ENCODE data around the gene MMP10. TPM values are rescaled to one million over a fixed set of nuclear protein-coding genes. Genes with fewer than 3 reads are reported as not detected.
A peak's percentile ranks its signal among the peaks of the same experiment; 100 is the strongest.

The MMP10 gene
- total and polyA plus RNA-seq, 7 donors, result 0.14 to 0.17 TPM; not detected in 5

DNA sequence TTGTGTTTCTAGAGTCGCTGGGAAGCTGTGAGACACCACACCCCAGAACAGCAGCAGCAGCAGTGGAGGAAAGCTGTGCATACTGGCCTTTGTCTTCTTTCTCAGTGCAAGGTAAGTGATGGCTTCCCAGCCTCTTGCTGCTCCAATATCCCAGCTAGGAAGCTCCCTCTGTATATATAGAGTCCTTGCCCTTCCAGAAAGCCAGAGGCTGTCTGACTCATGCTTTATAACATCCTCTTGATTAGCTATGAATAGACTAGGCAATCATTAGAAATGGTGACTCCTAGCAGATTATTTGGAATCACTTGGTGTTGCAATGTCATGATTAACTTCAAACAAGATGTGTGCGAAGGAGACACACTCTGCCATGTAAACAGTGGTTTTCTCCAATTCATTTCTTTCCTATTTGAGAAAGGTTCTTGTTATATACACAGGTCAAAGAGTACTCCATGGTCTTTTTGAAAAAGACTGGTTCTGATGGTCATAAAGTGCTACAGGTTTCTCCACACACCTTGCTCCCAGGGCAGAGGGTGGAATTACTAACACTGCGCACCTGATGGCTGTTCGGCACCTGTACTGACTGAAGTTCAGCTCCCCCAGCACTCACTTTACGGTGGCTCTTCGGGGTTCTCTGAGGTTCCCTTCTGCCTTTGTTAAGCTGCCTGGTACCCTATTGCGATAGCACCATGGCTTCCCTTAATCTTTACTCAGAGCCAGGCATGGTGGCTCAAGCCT is 17.8 kb upstream of the MMP10 start, which contains the start of gene MMP1:
Gene MMP1, minus strand, starts transcription at position 149 of the 735 bp plus-strand sequence. Its CDS starts 68 bp downstream, at position 81.
- Histone ChIP-seq H3K9me3 (no peaks in the 10 kb centered on the region), H3K27me3 (ENCODE audit: insufficient read depth in 3 of 3, low read length in 2 of 3) (no peaks in the 10 kb centered on the region), H3K36me3 (ENCODE audit: insufficient read depth in 1 of 2, low read depth in 1 of 2) (no peaks in the 10 kb centered on the region), H3K4me3 (no peak within 1 kb of the TSS), H3K4me1 (no peaks in the 10 kb centered on the region), H3K27ac (no peak within 1 kb of the TSS)
- intact Hi-C loops (cut with DNase I), result no loop called here
- WGBS, 3 donors, result 91 to 96% (median 93%) methylated on average over 7 of the region's 7 CpGs
- no peak for DNase-seq
- ATAC-seq, result no peak
- TF ChIP-seq, protein P1, sequence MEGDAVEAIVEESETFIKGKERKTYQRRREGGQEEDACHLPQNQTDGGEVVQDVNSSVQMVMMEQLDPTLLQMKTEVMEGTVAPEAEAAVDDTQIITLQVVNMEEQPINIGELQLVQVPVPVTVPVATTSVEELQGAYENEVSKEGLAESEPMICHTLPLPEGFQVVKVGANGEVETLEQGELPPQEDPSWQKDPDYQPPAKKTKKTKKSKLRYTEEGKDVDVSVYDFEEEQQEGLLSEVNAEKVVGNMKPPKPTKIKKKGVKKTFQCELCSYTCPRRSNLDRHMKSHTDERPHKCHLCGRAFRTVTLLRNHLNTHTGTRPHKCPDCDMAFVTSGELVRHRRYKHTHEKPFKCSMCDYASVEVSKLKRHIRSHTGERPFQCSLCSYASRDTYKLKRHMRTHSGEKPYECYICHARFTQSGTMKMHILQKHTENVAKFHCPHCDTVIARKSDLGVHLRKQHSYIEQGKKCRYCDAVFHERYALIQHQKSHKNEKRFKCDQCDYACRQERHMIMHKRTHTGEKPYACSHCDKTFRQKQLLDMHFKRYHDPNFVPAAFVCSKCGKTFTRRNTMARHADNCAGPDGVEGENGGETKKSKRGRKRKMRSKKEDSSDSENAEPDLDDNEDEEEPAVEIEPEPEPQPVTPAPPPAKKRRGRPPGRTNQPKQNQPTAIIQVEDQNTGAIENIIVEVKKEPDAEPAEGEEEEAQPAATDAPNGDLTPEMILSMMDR (IDR thresholded peaks at IDR 0.05), result no peak

DNA sequence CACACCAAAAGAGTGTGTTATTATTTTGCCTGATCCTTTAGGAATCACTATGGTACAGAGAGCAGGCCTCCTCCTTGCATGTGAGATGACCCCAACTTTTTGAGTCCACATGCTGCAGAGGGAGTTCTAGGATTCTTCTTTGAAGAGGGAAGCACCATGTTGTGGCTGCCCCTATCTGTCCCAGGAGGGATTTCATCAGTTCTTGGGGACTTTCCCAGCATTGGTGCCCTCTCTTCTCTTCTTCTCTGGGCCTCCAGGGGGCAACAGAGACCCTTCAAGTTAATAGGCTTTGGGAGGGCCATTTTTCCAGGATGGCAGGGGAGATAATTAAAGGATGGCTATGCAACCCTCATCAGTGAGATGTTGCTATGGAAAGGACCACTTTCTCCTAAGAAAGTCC is 14.0 kb upstream of the MMP10 start:
- DNase-seq (no peak), ATAC-seq (no peak)
- TF ChIP-seq, protein P1 (IDR thresholded peaks at IDR 0.05), result peak; percentile 5
- intact Hi-C loops (cut with DNase I), result no loop called here
- no peak overlapping the region for H3K4me3 ChIP-seq
- H3K9me3 ChIP-seq, result no peaks in the 10 kb centered on the region
- no peak overlapping the region for H3K27ac ChIP-seq
- H3K4me1 ChIP-seq, result no peaks in the 10 kb centered on the region
- H3K36me3 ChIP-seq (ENCODE audit: insufficient read depth in 1 of 2, low read depth in 1 of 2), result no peaks in the 10 kb centered on the region
- no peaks in the 10 kb centered on the region for H3K27me3 ChIP-seq (ENCODE audit: insufficient read depth in 3 of 3, low read length in 2 of 3)

GRCh38 chr11:102793677-102794290 is 13.4 kb upstream of the MMP10 start:
- Histone ChIP-seq H3K27me3 (ENCODE audit: insufficient read depth in 3 of 3, low read length in 2 of 3) (no peaks in the 10 kb centered on the region), H3K9me3 (no peaks in the 10 kb centered on the region), H3K27ac (no peak overlapping the region), H3K4me3 (no peak overlapping the region), H3K4me1 (no peaks in the 10 kb centered on the region), H3K36me3 (ENCODE audit: insufficient read depth in 1 of 2, low read depth in 1 of 2) (no peaks in the 10 kb centered on the region)
- WGBS, 3 donors, result 71 to 77% (median 75%) methylated on average over 6 of the region's 6 CpGs
- ATAC-seq (no peak), DNase-seq (no peak)
- intact Hi-C loops (cut with DNase I), result no loop called here
- TF ChIP-seq, protein P1 (IDR thresholded peaks at IDR 0.05), result no peak

- DNase-seq, result no peak
- H3K27me3 ChIP-seq (ENCODE audit: insufficient read depth in 3 of 3, low read length in 2 of 3), result no peaks in the 10 kb centered on the region
Observed at GRCh38 chr11:102792604-102793003, 12.2 kb upstream of the MMP10 start.

More at GRCh38 chr11:102792604-102793003, 12.2 kb upstream of the MMP10 start:
- Histone ChIP-seq H3K36me3 (ENCODE audit: insufficient read depth in 1 of 2, low read depth in 1 of 2) (no peaks in the 10 kb centered on the region), H3K9me3 (no peaks in the 10 kb centered on the region), H3K4me1 (no peaks in the 10 kb centered on the region), H3K27ac (no peak overlapping the region), H3K4me3 (no peak overlapping the region)
- no peak for ATAC-seq
- TF ChIP-seq, protein P1 (IDR thresholded peaks at IDR 0.05), result no peak
- 50 to 71% (median 68%) methylated on average over 5 of the region's 5 CpGs for WGBS, 3 donors
- intact Hi-C loops (cut with DNase I), result no loop called here

Measured in psoas muscle (tissue), 8 donors.